HG03196 (cell line): ENCODE data around the gene PACSIN2.

Source experiments
- ATAC-seq: cut with Tn5 transposase; IDR thresholded peaks from one replicate; pipeline ENCODE4 v1.9.1; 2021; ENCODE audit not compliant: unreplicated experiment

The PACSIN2 gene

DNA sequence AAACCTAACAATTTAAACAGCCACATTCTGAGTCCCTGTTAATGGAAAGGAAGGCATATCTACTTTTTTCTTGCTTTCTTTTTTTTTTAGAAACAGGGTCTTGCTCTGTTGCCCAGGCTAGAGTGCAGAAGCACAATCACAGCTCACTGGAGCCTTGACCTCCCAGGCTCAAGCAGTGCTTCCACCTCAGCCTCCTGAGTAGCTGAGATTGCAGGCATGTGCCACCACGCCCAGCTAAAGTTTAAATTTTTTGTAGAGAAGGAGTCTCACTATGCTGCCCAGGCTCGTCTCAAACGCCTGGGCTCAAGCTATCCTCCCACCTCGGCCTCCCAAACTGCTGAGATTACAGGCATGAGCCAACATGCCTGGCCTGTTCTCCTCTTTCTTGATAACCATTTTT is 183.2 kb downstream of the PACSIN2 start:
- no peak for ATAC-seq

DNA sequence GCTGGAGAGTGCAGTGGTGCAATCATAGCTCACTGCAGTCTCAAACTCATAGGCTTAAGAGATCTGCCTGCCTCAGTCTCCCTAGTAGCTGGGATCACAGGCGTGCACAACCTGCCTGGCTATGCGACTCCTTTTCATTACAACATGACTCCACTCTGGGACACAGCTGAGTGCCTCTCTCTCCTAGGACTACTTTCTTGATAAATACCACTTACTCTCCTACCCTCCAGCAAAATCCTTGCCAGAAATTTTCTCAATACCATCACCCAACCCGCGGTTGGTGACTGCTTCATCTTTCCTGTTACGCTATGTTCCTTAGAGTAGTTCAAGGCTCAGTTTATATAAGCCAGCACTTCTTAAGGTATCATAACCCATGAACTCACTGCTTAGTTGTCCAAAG is 184.8 kb downstream of the PACSIN2 start:
- ATAC-seq: no peak

DNA sequence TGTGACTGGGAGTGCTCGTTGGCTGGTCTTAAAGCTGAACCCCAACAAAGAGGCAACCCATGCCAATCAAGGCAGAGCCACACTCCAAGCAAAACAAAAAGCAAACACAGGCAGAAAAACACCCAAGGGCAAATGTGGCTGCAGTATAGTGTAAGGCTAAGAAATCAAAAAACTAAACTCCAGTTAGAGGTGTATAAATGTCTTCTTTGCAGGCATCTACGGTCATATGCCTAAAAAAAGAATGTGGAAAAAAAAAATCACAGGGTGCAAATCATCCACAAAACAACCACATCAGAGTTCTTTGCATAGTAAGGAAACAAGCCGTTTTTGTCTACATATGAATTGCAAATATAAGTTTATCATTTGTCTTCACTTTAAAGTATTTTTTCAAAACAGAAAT is 185.6 kb downstream of the PACSIN2 start:
- no peak for ATAC-seq

DNA sequence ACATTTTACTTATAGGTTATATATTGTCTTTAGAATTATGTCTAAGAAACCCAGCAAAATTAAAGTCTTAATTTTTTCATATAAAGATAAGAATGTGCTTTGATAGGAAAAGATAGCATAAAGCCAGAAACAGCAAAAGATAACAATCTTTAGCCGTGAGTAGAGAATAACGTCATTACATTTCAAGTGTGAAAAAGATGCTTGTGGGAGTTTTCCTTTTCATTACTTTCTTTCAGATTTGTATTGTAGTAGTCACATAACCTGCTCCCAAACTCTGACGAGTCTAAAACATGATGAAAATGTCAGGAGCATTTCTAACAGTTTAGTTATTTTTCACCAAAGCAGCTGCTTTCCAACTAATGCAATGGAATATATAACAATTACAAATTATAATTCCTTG is 189.2 kb downstream of the PACSIN2 start:
- ATAC-seq: no peak

DNA sequence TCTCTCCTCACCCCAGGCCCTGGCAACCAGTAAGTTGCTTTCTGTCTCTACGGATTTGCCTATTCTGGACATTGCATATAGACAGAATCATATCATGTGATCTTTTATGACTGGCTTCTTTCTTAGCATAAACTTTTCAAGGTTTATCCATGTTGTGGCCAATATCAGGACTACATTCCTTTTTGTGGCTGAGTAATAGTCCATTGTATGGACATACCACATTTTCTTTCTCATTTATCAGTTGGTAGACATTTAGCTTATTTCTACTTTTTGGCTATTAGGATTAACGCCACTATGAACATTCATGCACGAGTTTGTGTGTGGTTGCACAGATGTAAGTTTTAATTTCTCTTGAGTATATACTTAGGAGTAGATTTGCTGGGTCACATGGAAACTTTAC is 193.6 kb downstream of the PACSIN2 start:
- no peak for ATAC-seq

DNA sequence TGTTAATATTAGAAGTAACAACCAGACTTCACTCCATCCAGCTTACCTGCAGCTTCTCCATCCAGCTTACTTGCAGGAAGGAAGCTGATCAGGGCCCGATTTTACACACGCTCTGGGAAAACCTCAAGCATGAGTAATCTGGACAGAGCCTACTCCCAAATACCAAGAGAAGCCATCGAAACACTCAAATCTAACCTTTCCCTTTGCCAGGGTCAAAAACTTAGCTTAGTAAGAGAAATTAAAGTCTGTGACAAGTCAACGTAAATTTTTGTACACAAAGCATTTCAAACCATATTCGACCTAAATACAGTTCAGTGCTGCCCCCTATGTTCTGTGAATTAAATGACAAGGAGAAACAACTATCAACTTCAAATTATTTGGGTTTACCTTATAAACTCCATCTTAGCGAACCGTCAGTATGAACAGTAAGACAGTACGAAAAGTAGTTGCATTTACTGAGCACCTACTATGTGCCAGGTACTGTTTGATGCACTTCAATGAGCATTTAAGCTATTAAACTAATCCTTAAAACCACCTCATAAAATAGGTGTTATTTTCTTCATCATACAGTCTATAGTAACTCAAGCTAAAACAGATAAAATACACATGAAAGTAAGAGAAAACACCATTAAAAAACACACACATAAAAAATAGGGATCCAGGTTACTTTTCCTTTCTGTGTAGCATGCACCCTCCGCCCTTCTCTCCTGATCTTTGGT is 194.7 kb downstream of the PACSIN2 start:
- ATAC-seq: no peak
